SH-SY5Y (cell line): ENCODE results near the gene NCOR1.

Experiments
- GATA2 ChIP-seq: IDR thresholded peaks from 2 replicates; pipeline ENCODE4 v1.6.1; 2011; ENCODE audit warnings: mild to moderate bottlenecking, low read depth, low read length
- GATA3 ChIP-seq: IDR thresholded peaks from 2 replicates; pipeline ENCODE4 v1.6.1; 2011; ENCODE audit warnings: low read depth, mild to moderate bottlenecking, low read length, moderate library complexity

- TF ChIP-seq GATA3: no peak
- no peak for TF ChIP-seq GATA2
Measured at GRCh38 chr17:16148596-16148995, 66.7 kb downstream of the NCOR1 start.
